ENCODE results near the gene MARK3. TPM values are rescaled to one million over a fixed set of nuclear protein-coding genes. Genes with fewer than 3 reads are reported as not detected.

The MARK3 gene
- total and polyA plus RNA-seq, 2 of the 13 experiments (the other 11 are each of a cell fraction or from before 2014, with no cell fraction given) = 47.7 to 56.6 TPM

DNA sequence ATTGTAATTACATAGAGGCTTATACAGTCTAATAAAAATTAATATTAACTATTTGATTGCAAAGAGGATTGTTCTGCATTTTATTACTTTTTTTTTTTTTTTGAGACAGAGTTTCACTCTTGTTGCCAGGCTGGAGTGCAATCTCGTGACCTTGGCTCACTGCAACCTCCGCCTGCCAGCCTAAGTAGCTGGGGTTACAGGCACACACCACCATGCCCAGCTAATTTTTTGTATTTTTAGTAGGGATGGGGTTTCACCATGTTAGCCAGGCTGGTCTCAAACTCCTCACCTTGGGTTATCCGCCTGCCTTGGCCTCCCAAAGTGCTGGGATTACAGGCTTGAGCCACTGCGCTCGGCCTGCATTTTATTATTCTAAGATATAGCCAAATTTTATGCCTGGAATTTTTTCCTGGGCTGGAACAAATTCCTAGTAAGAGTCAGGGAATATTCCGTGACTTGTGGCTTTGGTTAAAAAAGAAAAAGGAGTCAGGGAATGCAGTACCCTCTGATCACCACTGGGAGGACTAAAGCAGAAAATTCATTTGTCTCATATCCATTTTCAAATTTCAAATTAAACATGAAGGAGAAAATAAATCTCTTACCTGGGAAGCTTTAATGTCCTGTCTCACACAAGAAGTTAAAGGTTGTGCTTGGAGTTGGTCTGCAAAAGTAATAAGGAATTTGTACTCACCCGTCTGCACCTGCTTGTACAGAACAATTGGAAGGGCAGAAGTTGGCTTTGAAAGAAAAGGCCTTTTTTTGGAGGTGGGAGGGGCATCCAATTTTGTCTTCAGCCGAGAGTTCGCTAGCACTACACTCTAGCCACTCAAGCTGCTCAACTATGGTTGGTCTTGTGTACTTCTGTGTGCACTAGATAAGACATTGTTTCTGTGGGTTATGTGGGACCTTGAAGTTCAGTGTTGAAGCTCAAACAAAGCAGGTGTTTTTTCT lies 8.7 kb downstream of the MARK3 start (continued):
- TF ChIP-seq SOX6 (IDR thresholded peaks at IDR 0.05) (no peak), SOX6 (CRISPR knock-in tag; IDR thresholded peaks at IDR 0.05) (peak; percentile 35), FOXA1 (IDR thresholded peaks at IDR 0.05) (no peak), FOXA1 (CRISPR knock-in tag; IDR thresholded peaks at IDR 0.05) (peak; percentile 47; the same call in 1 of the 2 replicates), NCOA1 (CRISPR knock-in tag; IDR thresholded peaks at IDR 0.05) (no peak), ZNF331 (CRISPR knock-in tag; IDR thresholded peaks at IDR 0.05) (0 out of 2 replicates have a peak, but pooled peaks have one; percentile 11)
- TF ChIP-seq, protein P1, sequence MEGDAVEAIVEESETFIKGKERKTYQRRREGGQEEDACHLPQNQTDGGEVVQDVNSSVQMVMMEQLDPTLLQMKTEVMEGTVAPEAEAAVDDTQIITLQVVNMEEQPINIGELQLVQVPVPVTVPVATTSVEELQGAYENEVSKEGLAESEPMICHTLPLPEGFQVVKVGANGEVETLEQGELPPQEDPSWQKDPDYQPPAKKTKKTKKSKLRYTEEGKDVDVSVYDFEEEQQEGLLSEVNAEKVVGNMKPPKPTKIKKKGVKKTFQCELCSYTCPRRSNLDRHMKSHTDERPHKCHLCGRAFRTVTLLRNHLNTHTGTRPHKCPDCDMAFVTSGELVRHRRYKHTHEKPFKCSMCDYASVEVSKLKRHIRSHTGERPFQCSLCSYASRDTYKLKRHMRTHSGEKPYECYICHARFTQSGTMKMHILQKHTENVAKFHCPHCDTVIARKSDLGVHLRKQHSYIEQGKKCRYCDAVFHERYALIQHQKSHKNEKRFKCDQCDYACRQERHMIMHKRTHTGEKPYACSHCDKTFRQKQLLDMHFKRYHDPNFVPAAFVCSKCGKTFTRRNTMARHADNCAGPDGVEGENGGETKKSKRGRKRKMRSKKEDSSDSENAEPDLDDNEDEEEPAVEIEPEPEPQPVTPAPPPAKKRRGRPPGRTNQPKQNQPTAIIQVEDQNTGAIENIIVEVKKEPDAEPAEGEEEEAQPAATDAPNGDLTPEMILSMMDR (CRISPR knock-in tag; IDR thresholded peaks at IDR 0.05) = 0 out of 2 replicates have a peak, but pooled peaks have one; percentile 27
- TF ChIP-seq, protein P2, sequence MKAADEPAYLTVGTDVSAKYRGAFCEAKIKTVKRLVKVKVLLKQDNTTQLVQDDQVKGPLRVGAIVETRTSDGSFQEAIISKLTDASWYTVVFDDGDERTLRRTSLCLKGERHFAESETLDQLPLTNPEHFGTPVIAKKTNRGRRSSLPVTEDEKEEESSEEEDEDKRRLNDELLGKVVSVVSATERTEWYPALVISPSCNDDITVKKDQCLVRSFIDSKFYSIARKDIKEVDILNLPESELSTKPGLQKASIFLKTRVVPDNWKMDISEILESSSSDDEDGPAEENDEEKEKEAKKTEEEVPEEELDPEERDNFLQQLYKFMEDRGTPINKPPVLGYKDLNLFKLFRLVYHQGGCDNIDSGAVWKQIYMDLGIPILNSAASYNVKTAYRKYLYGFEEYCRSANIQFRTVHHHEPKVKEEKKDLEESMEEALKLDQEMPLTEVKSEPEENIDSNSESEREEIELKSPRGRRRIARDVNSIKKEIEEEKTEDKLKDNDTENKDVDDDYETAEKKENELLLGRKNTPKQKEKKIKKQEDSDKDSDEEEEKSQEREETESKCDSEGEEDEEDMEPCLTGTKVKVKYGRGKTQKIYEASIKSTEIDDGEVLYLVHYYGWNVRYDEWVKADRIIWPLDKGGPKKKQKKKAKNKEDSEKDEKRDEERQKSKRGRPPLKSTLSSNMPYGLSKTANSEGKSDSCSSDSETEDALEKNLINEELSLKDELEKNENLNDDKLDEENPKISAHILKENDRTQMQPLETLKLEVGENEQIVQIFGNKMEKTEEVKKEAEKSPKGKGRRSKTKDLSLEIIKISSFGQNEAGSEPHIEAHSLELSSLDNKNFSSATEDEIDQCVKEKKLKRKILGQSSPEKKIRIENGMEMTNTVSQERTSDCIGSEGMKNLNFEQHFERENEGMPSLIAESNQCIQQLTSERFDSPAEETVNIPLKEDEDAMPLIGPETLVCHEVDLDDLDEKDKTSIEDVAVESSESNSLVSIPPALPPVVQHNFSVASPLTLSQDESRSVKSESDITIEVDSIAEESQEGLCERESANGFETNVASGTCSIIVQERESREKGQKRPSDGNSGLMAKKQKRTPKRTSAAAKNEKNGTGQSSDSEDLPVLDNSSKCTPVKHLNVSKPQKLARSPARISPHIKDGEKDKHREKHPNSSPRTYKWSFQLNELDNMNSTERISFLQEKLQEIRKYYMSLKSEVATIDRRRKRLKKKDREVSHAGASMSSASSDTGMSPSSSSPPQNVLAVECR (CRISPR knock-in tag; IDR thresholded peaks at IDR 0.05; ENCODE audit: borderline replicate concordance) = peak; percentile 14; the same call in 1 of the 2 replicates
